ENCODE measurements around the gene ANKRD30A. TPM values are rescaled to one million over a fixed set of nuclear protein-coding genes. Genes with fewer than 3 reads are reported as not detected.

The ANKRD30A gene
- total RNA-seq, 1 donor from 2014 or later: not detected

DNA sequence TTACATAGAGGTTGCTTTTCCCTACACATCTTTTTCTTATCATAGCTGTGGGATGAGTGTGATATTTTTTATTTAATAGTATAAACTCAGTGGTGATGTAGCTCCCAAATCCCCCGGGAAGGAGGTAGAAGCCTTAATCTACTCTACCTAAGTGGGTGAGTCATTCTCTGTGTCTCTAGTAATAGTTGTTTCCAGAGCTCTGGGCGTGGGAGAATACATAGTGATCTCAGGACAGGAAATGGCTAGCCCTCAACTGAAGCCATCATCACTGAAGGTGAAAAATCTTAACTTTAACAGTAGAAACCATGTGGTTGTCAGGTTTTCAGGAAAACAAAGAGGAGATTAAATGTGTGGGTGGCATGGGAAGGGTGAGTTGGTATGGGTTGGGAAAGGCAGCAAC lies 278.4 kb downstream of the ANKRD30A start:
- H3K27ac ChIP-seq: no peak overlapping the region
- H3K4me1 ChIP-seq: no peaks in the 10 kb centered on the region
- H3K36me3 ChIP-seq: no peaks in the 10 kb centered on the region
- H3K9me3 ChIP-seq: no peaks in the 10 kb centered on the region
- no peak for TF ChIP-seq POLR2A (IDR thresholded peaks at IDR 0.05)
- TF ChIP-seq, protein P1, sequence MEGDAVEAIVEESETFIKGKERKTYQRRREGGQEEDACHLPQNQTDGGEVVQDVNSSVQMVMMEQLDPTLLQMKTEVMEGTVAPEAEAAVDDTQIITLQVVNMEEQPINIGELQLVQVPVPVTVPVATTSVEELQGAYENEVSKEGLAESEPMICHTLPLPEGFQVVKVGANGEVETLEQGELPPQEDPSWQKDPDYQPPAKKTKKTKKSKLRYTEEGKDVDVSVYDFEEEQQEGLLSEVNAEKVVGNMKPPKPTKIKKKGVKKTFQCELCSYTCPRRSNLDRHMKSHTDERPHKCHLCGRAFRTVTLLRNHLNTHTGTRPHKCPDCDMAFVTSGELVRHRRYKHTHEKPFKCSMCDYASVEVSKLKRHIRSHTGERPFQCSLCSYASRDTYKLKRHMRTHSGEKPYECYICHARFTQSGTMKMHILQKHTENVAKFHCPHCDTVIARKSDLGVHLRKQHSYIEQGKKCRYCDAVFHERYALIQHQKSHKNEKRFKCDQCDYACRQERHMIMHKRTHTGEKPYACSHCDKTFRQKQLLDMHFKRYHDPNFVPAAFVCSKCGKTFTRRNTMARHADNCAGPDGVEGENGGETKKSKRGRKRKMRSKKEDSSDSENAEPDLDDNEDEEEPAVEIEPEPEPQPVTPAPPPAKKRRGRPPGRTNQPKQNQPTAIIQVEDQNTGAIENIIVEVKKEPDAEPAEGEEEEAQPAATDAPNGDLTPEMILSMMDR (IDR thresholded peaks at IDR 0.05): no peak
- intact Hi-C loops (cut with DNase I): no loop called here
- no peak overlapping the region for H3K4me3 ChIP-seq
- DNase-seq (ENCODE audit: extremely low spot score in 2 of 2): no peak
- H3K27me3 ChIP-seq: no peaks in the 10 kb centered on the region

Small RNA genes lying within 50 kb of the gene (small RNA-seq; reads per million reads assigned to genes)
- not detected for gene RF00019
- not detected for gene RN7SL314P
- not detected for gene RNU6-811P

Data from vagina (tissue), 2 donors.